Panc1 (cell line): ENCODE results near the gene MAPK10. TPM values are rescaled to one million over a fixed set of nuclear protein-coding genes. Genes with fewer than 3 reads are reported as not detected.

Experiments
- ATAC-seq: fragments of 200-7000 bp; cut with Tn5 transposase; 2 replicates; pipeline ENCODE4 v1.9.1; 2020; ENCODE audit warnings: mild to moderate bottlenecking, moderate library complexity
- BruUV-seq: library from RNA; stranded (reverse); fragments of 400-500 nt; replicated peaks from 2 replicates; lab custom pipeline; 2021; lab: Mats Ljungman, UMichigan
- CTCF ChIA-PET: fragments of 300-600 bp; sonication (Branson Sonifier 250); formaldehyde crosslinking; loops from one replicate; lab custom pipeline; 2022; ENCODE audit warnings: antibody characterized with exemption; lab: Charles Lee
- POLR2A ChIA-PET: fragments of 300-600 bp; sonication (Branson Sonifier 250); formaldehyde crosslinking; loops from one replicate; lab custom pipeline; 2022; ENCODE audit warnings: antibody characterized with exemption; lab: Charles Lee
- DNase-seq: peaks from one replicate; pipeline ENCODE4 v3.0.0-alpha.2; 2010; ENCODE audit warnings: low read depth, low spot score
- H3K27ac ChIP-seq: 2 replicates; pipeline ENCODE4 v1.5.1; 2011; ENCODE audit warnings: mild to moderate bottlenecking, low read length, inconsistent platforms
- H3K27me3 ChIP-seq: fragments of 200-500 bp; sonication (Bioruptor generic); 2 replicates; pipeline ENCODE4 v1.6.0; 2014; ENCODE audit warnings: low read length, inconsistent platforms; ENCODE audit not compliant: control insufficient read depth, insufficient read depth
- H3K36me3 ChIP-seq: fragments of 200-500 bp; sonication (Bioruptor generic); 2 replicates; pipeline ENCODE4 v1.5.1; 2014; ENCODE audit warnings: inconsistent platforms, mild to moderate bottlenecking, low read length, moderate library complexity; ENCODE audit not compliant: control insufficient read depth, insufficient read depth
- H3K4me1 ChIP-seq: 2 replicates; pipeline ENCODE4 v1.5.1; 2011; ENCODE audit warnings: inconsistent platforms, mild to moderate bottlenecking, low read length, moderate library complexity; ENCODE audit not compliant: control insufficient read depth, insufficient read depth
- H3K4me3 ChIP-seq, 2 experiments: 2 replicates each; pipeline ENCODE4 v1.5.1; 2011 to 2012; ENCODE audit warnings: low read depth in 2 of 2, low read length in 2 of 2, mild to moderate bottlenecking in 2 of 2, inconsistent platforms in 1 of 2, moderate library complexity in 1 of 2
- H3K9me3 ChIP-seq: fragments of 200-500 bp; sonication (Bioruptor generic); 2 replicates; pipeline ENCODE4 v1.5.1; 2014; ENCODE audit warnings: low read depth, mild to moderate bottlenecking, inconsistent platforms, low read length, moderate library complexity; ENCODE audit not compliant: control insufficient read depth, insufficient read depth
- CTCF ChIP-seq: fragments of 450-650 bp; IDR thresholded peaks from 2 replicates; pipeline ENCODE4 v1.5.1; 2017; ENCODE audit warnings: mild to moderate bottlenecking
- POLR2AphosphoS5 ChIP-seq: IDR thresholded peaks from 2 replicates; pipeline ENCODE4 v1.6.1; 2012; ENCODE audit warnings: mild to moderate bottlenecking, low read depth, low read length, moderate library complexity
- REST ChIP-seq, 2 experiments: IDR thresholded peaks; 2 replicates each; pipeline ENCODE4 v1.6.1; 2011 to 2012; ENCODE audit warnings: low read depth in 2 of 2, control low read depth in 1 of 2, low read length in 1 of 2, mild to moderate bottlenecking in 1 of 2, moderate library complexity in 1 of 2; ENCODE audit not compliant: insufficient read depth in 1 of 2
- SIN3A ChIP-seq: IDR thresholded peaks from 2 replicates; pipeline ENCODE4 v1.6.1; 2012; ENCODE audit warnings: low read depth, mild to moderate bottlenecking, low read length, moderate library complexity, borderline replicate concordance; ENCODE audit not compliant: insufficient read depth
- TCF7L2 ChIP-seq: IDR thresholded peaks from 2 replicates; pipeline ENCODE4 v1.6.1; 2011; ENCODE audit warnings: mild to moderate bottlenecking, low read depth, low read length, inconsistent platforms
- in situ Hi-C: cut with HindIII; loops from 2 replicates; pipeline ENCODE4 v1.10.0; 2016; ENCODE audit warnings: low sequenced_read_pairs, low pct_unique_long_range_greater_than_20kb
- intact Hi-C: fragments of 100-400 bp; cut with micrococcal nuclease; formaldehyde crosslinking; loops from one replicate; pipeline ENCODE4 v1.10.0; 2022; ENCODE audit not compliant: unreplicated experiment
- total RNA-seq: library from RNA; stranded (reverse); gene quantifications from one replicate; pipeline ENCODE4 v1.2.1, GENCODE V29; 2021; ENCODE audit not compliant: unreplicated experiment

Gene MAPK10
- total RNA-seq, 1 experiment from 2014 or later, result 0.85 TPM

GRCh38 chr4:86319390-86319789, 40.5 kb downstream of the MAPK10 start:
- Histone ChIP-seq H3K27me3 (no peaks in the 10 kb centered on the region), H3K27ac (no peak overlapping the region), H3K4me1 (no peaks in the 10 kb centered on the region), H3K36me3 (no peaks in the 10 kb centered on the region), H3K4me3 (no peak overlapping the region), H3K9me3 (no peaks in the 10 kb centered on the region)
- intact Hi-C loops (no loop called here), in situ Hi-C loops (no loop called here)
- CTCF ChIA-PET, result no interaction called here
- no peak for ATAC-seq
- BruUV-seq, result no TSS peak
- DNase-seq, result no peak
- POLR2A ChIA-PET, result no interaction called here
- TF ChIP-seq REST (IDR thresholded peaks at IDR 0.05; ENCODE audit: insufficient read depth in 1 of 2, low read depth in 2 of 2, low read length in 1 of 2) (no peak), CTCF (no peak), TCF7L2 (no peak), POLR2AphosphoS5 (no peak), SIN3A (no peak)

- no peaks in the 10 kb centered on the region for H3K9me3 ChIP-seq
- intact Hi-C loops, result no loop called here
- in situ Hi-C loops, result no loop called here
- ChIA-PET CTCF (no interaction called here), POLR2A (no interaction called here)
- no peak overlapping the region for H3K4me3 ChIP-seq
- H3K27me3 ChIP-seq, result no peaks in the 10 kb centered on the region
- ATAC-seq (no peak), DNase-seq (no peak)
- no peaks in the 10 kb centered on the region for H3K4me1 ChIP-seq
- no peak for TF ChIP-seq CTCF
- TF ChIP-seq TCF7L2, result no peak
- no peak for TF ChIP-seq SIN3A
- TF ChIP-seq POLR2AphosphoS5, result no peak
- TF ChIP-seq REST (IDR thresholded peaks at IDR 0.05; ENCODE audit: insufficient read depth in 1 of 2, low read depth in 2 of 2, low read length in 1 of 2), result no peak
- H3K36me3 ChIP-seq, result no peaks in the 10 kb centered on the region
- no TSS peak for BruUV-seq
- no peak overlapping the region for H3K27ac ChIP-seq
Measured at GRCh38 chr4:86315579-86315978, 44.3 kb downstream of the MAPK10 start.
